ENCODE measurements around the gene NANS.
"Not testable (repeated sequence)": the region's sequence is repeated elsewhere in the genome, so short reads cannot be mapped to it uniquely, and the experiment has no call there.

NANS gene

GRCh38 chr9:98074115-98074990 lies 17.8 kb downstream of the NANS start:
- in situ Hi-C loops (cut with MboI; ENCODE audit: low sequenced_read_pairs): loop anchor here (10.0 kb wide), 1 partner anchor 180 kb away; the partner anchor contains the start of gene TBC1D2

GRCh38 chr9:98075332-98075805 lies 18.8 kb downstream of the NANS start:
- in situ Hi-C loops (cut with MboI; ENCODE audit: low sequenced_read_pairs): loop anchor here (10.0 kb wide), 1 partner anchor 179 kb away; the partner anchor contains the start of gene TBC1D2

GRCh38 chr9:98076514-98076890 lies 20.0 kb downstream of the NANS start:
- in situ Hi-C loops (cut with MboI; ENCODE audit: low sequenced_read_pairs): loop anchor here (10.0 kb wide), 1 partner anchor 178 kb away; the partner anchor contains the start of gene TBC1D2

GRCh38 chr9:98078895-98079294 lies 22.4 kb downstream of the NANS start:
- in situ Hi-C loops (cut with MboI; ENCODE audit: low sequenced_read_pairs): loop anchor here (10.0 kb wide), 1 partner anchor 176 kb away; the partner anchor contains the start of gene TBC1D2

GRCh38 chr9:98080326-98080725 lies 23.8 kb downstream of the NANS start:
- in situ Hi-C loops (cut with MboI; ENCODE audit: low sequenced_read_pairs): no loop called here

GRCh38 chr9:98080780-98081179 lies 24.2 kb downstream of the NANS start:
- in situ Hi-C loops (cut with MboI; ENCODE audit: low sequenced_read_pairs): no loop called here

- in situ Hi-C loops (cut with MboI; ENCODE audit: low sequenced_read_pairs): no loop called here
These were observed 25.1 kb downstream of the NANS start for GRCh38 chr9:98081477-98082219.

GRCh38 chr9:98083061-98083501 lies 26.5 kb downstream of the NANS start:
- in situ Hi-C loops (cut with MboI; ENCODE audit: low sequenced_read_pairs): no loop called here

GRCh38 chr9:98083566-98084183 lies 27.1 kb downstream of the NANS start:
- in situ Hi-C loops (cut with MboI; ENCODE audit: low sequenced_read_pairs): no loop called here

GRCh38 chr9:98084396-98084795 lies 27.9 kb downstream of the NANS start:
- in situ Hi-C loops (cut with MboI; ENCODE audit: low sequenced_read_pairs): no loop called here

GRCh38 chr9:98085058-98085457 lies 28.5 kb downstream of the NANS start:
- in situ Hi-C loops (cut with MboI; ENCODE audit: low sequenced_read_pairs): no loop called here

GRCh38 chr9:98085944-98086343 lies 29.4 kb downstream of the NANS start:
- in situ Hi-C loops (cut with MboI; ENCODE audit: low sequenced_read_pairs): no loop called here

- in situ Hi-C loops (cut with MboI; ENCODE audit: low sequenced_read_pairs): no loop called here
These were observed 29.9 kb downstream of the NANS start for GRCh38 chr9:98086461-98086860.

GRCh38 chr9:98087420-98088354 lies 31.2 kb downstream of the NANS start:
- in situ Hi-C loops (cut with MboI; ENCODE audit: low sequenced_read_pairs): no loop called here

GRCh38 chr9:98090674-98091073 lies 34.1 kb downstream of the NANS start:
- in situ Hi-C loops (cut with MboI; ENCODE audit: low sequenced_read_pairs): not testable (repeated sequence)

- in situ Hi-C loops (cut with MboI; ENCODE audit: low sequenced_read_pairs): no loop called here
These were observed 35.4 kb downstream of the NANS start for GRCh38 chr9:98091735-98092612.

GRCh38 chr9:98092613-98092931 lies 36.0 kb downstream of the NANS start:
- in situ Hi-C loops (cut with MboI; ENCODE audit: low sequenced_read_pairs): no loop called here

GRCh38 chr9:98094316-98094715 lies 37.8 kb downstream of the NANS start:
- in situ Hi-C loops (cut with MboI; ENCODE audit: low sequenced_read_pairs): no loop called here

GRCh38 chr9:98094851-98095250 lies 38.3 kb downstream of the NANS start:
- in situ Hi-C loops (cut with MboI; ENCODE audit: low sequenced_read_pairs): no loop called here

Measured in HL-60/S4 (cell line).